SK-N-SH treated with all-trans-retinoic acid at 6 μM for 48 hours (cell line): ENCODE results near the gene RCBTB1.

ENCODE experiments used
- BACH2 ChIP-seq: fragments of 250-450 bp; sonication (Bioruptor Pico); IDR thresholded peaks from 2 replicates; pipeline ENCODE4 v1.9.0; 2021; ENCODE audit warnings: mild to moderate bottlenecking, borderline replicate concordance
- CSDC2 ChIP-seq: fragments of 250-450 bp; sonication (Bioruptor Pico); IDR thresholded peaks from 2 replicates; pipeline ENCODE4 v1.5.0; 2020; ENCODE audit warnings: mild to moderate bottlenecking, moderate library complexity
- OSR1 ChIP-seq: fragments of 250-450 bp; sonication (Bioruptor Pico); IDR thresholded peaks from 2 replicates; pipeline ENCODE4 v1.8.0; 2022; ENCODE audit warnings: moderate library complexity, mild to moderate bottlenecking, inconsistent platforms
- PATZ1 ChIP-seq: fragments of 250-450 bp; sonication (Bioruptor Pico); IDR thresholded peaks from 2 replicates; pipeline ENCODE4 v1.8.0; 2020; ENCODE audit warnings: mild to moderate bottlenecking, moderate library complexity, borderline replicate concordance
- PPARA ChIP-seq: fragments of 250-450 bp; sonication (Bioruptor Pico); IDR thresholded peaks from 2 replicates; pipeline ENCODE4 v1.5.0; 2020; ENCODE audit warnings: mild to moderate bottlenecking, borderline replicate concordance
- RARB ChIP-seq: fragments of 250-450 bp; sonication (Bioruptor Pico); IDR thresholded peaks from 2 replicates; pipeline ENCODE4 v1.8.0; 2021; ENCODE audit warnings: mild to moderate bottlenecking, moderate library complexity
- TOX ChIP-seq: fragments of 250-450 bp; sonication (Bioruptor Pico); IDR thresholded peaks from 2 replicates; pipeline ENCODE4 v1.8.0; 2021; ENCODE audit warnings: mild to moderate bottlenecking, moderate library complexity, borderline replicate concordance
- ZC3H10 ChIP-seq: fragments of 250-450 bp; sonication (Bioruptor Pico); IDR thresholded peaks from 2 replicates; pipeline ENCODE4 v1.5.1; 2021; ENCODE audit warnings: mild to moderate bottlenecking, moderate library complexity
- ZFP30 ChIP-seq: fragments of 450-650 bp; formaldehyde crosslinking; IDR thresholded peaks from 2 replicates; pipeline ENCODE4 v1.5.0; 2022; ENCODE audit warnings: mild to moderate bottlenecking, moderate library complexity

- no peak for TF ChIP-seq RARB
- no peak for TF ChIP-seq OSR1 (CRISPR knock-in tag)
- no peak for TF ChIP-seq PATZ1 (CRISPR knock-in tag)
- TF ChIP-seq CSDC2 (CRISPR knock-in tag): no peak
- no peak for TF ChIP-seq ZC3H10 (CRISPR knock-in tag)
- no peak for TF ChIP-seq ZFP30 (CRISPR knock-in tag)
- TF ChIP-seq TOX (CRISPR knock-in tag): no peak
- no peak for TF ChIP-seq PPARA
- TF ChIP-seq BACH2: no peak
Measured at GRCh38 chr13:49517461-49517860, 67.9 kb downstream of the RCBTB1 start.
